NCI-H2107 treated with DMSO at 0.1 percent for 48 hours (cell line): ENCODE results near the gene KCTD16.

Experiments
- DNase-seq: peaks from one replicate; lab custom pipeline; 2025; ENCODE audit not compliant: unreplicated experiment; lab: John Stamatoyannopoulos, UW

Gene KCTD16

DNA sequence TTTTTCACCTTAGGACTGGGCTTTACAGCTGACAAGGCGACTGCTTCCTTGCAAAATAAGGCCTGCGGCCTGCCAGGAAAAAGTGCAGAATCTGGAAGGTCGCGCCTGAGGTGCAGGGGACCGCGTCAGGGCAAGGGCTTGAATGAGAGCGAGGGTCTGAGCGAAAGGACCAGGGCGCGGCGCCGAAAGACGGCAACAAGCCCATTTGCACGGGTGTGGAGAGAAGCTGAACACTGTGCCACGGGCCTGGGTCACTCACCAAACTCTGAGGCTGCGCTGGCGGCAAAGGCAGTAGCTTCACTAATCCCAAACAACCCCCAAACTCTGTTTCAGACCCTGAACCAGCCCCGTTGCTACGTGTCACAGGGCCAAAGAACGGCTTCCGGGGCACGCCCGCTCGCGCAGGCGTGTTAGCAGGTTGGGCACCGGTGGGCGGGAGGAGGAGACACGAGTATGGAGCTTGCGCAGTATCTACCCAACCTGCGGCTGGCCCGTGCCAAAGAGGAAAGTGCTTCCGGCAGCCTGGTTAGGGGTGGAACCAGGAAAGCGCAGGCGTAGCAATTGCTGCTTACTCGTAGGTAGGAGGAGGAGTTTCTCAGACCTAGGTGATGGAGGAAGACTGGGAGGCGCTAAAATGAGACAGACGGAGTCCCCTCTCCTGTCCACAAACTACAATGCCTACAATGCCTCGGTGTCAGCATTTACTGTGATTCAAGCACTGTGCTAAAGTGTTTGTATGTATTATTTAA, at the start of gene KCTD16, which contains the start of gene YIPF5:
TSS of gene KCTD16 (plus strand) at position 598 of the 749 bp plus-strand sequence.
TSS of gene YIPF5 (minus strand) at position 384 of the 749 bp plus-strand sequence. CDS start 704 bp downstream, outside the sequence.
- DNase-seq, result peak; percentile 85

DNA sequence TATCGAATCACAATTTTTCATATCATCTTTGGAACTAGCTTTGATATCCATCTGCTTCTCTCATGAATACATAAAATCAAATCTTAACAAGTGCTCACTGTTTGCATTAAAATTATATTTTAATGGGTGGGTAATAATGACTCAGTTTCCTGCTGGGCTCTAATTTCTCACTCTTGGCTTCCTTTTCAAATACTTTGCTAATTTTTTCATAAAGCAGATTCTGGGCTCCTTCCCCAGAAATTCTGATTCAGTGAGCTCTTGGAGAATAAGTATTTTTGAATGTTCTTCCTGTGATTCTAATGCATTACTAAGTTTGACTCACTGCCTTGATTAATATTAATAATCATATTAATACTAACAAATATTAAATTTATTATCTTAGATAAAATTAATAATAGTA, 49.1 kb upstream of the KCTD16 start:
- no peak for DNase-seq

GRCh38 chr5:144122081-144122480, 48.6 kb upstream of the KCTD16 start:
- no peak for DNase-seq

- DNase-seq, result no peak
Measured at GRCh38 chr5:144122641-144123040, 48.0 kb upstream of the KCTD16 start.

DNA sequence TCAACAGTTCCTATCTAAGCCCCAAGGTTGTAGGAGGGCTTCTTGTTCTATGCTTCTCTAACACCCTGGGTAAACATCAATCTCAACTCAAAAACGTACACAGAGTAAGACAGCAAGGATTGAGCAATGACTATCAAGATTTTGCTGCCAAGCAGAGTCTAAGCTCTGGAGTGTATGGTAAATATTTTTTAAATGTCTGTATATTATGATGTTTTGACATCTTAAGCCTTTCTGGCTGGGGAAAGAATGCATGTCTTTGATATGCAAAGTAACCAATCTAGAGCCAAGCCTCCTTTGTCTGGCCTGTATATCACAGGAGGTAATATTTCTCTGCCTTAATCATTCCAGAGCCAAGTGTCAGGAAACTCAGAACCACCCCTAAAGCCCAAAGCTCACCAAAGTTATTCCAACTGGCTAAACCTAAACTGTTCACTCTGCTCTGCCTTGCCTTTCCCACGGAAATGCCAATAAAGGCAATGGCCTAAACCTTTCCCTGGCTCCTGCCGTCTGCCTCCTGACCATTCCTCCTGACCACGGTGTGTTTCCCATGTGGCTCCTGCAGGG, 45.4 kb upstream of the KCTD16 start:
- DNase-seq, result no peak

GRCh38 chr5:144126707-144127106, 44.0 kb upstream of the KCTD16 start:
- no peak for DNase-seq

GRCh38 chr5:144128844-144129243, 41.8 kb upstream of the KCTD16 start:
- no peak for DNase-seq

- DNase-seq, result no peak
Measured at GRCh38 chr5:144130306-144130705, 40.4 kb upstream of the KCTD16 start.

GRCh38 chr5:144131261-144131660, 39.4 kb upstream of the KCTD16 start:
- DNase-seq, result no peak

DNA sequence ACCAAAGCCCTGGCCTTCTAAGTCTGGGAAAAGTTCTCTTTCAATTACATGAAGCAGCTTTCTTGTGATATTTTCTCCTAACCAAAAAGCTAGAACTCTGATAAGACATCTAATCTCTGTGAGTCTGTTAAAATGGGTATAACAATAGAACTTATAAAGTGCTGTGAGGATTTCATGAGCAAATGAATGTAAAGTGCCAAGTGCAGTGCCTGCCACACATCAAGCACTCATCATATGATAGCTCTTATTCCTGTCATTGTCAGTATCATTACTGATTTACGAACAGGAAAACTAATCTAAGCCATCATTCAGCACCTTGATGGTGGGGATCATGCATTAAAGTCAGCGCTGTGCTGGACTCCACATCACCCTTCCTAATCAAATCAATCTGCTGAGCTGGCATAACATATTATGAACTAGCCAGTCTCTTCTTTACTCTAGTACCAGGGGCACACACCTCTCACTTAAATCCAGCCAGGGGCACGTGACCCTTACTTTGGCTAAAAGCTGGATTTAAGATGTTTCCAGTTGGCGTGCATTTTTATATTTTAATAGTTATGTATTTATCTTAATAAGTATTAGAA, 37.5 kb upstream of the KCTD16 start:
- no peak for DNase-seq

GRCh38 chr5:144134194-144134826, 36.4 kb upstream of the KCTD16 start:
- no peak for DNase-seq

- DNase-seq, result no peak
Measured at GRCh38 chr5:144135113-144135762, 35.4 kb upstream of the KCTD16 start.

- DNase-seq, result no peak
Measured at GRCh38 chr5:144139586-144139985, 31.1 kb upstream of the KCTD16 start.

GRCh38 chr5:144141585-144141984, 29.1 kb upstream of the KCTD16 start:
- DNase-seq, result peak; percentile 9

- peak; percentile 42 for DNase-seq
Measured at GRCh38 chr5:144142139-144142823, 28.4 kb upstream of the KCTD16 start.

GRCh38 chr5:144142824-144143162, 27.9 kb upstream of the KCTD16 start:
- no peak for DNase-seq

- DNase-seq, result no peak
Measured at GRCh38 chr5:144143625-144144024, 27.0 kb upstream of the KCTD16 start.

GRCh38 chr5:144144956-144145751, 25.5 kb upstream of the KCTD16 start:
- peak; percentile 15 for DNase-seq

- no peak for DNase-seq
Measured at GRCh38 chr5:144151026-144151425, 19.6 kb upstream of the KCTD16 start.

- no peak for DNase-seq
Measured at GRCh38 chr5:144156767-144157171, 13.9 kb upstream of the KCTD16 start.
